Activated T-cell treated with anti-CD3 and anti-CD28 coated beads, Interleukin-2, amount 50 U/mL, for 24 hours (primary cell): ENCODE data around the gene NCDN.

ENCODE experiments used
- DNase-seq: peaks from one replicate; pipeline ENCODE4 v3.0.0-alpha.2; 2020
- H3K27ac Mint-ChIP-seq: 2 replicates; pipeline ENCODE4 v1.8.0; 2020; ENCODE audit warnings: mild to moderate bottlenecking, mixed read lengths
- H3K27me3 Mint-ChIP-seq: 2 replicates; pipeline ENCODE4 v1.8.0; 2020; ENCODE audit warnings: mixed read lengths
- H3K36me3 Mint-ChIP-seq: 2 replicates; pipeline ENCODE4 v1.8.0; 2020; ENCODE audit warnings: low read depth, mixed read lengths
- H3K4me1 Mint-ChIP-seq: 2 replicates; pipeline ENCODE4 v1.8.0; 2020; ENCODE audit warnings: low read depth, mixed read lengths
- H3K4me3 Mint-ChIP-seq: 2 replicates; pipeline ENCODE4 v1.8.0; 2020; ENCODE audit warnings: mild to moderate bottlenecking, moderate library complexity, mixed read lengths
- H3K9me3 Mint-ChIP-seq: 2 replicates; pipeline ENCODE4 v1.8.0; 2020; ENCODE audit warnings: mixed read lengths

Gene NCDN

GRCh38 chr1:35557611-35558373, at the start of gene NCDN:
NCDN (plus strand) TSS chr1:35557799; CDS start chr1:35558191, 392 bp downstream.
- no peaks in the 10 kb centered on the region for H3K9me3 Mint-ChIP-seq
- H3K4me1 Mint-ChIP-seq = peaks cover 66% of the 10 kb centered on the region
- peak within 1 kb of the TSS; percentile 96 for H3K4me3 Mint-ChIP-seq
- peak within 1 kb of the TSS; percentile 98 for H3K27ac Mint-ChIP-seq
- H3K27me3 Mint-ChIP-seq = no peaks in the 10 kb centered on the region
- peaks cover 63% of the 10 kb centered on the region for H3K36me3 Mint-ChIP-seq
- DNase-seq = peak; percentile 96

DNA sequence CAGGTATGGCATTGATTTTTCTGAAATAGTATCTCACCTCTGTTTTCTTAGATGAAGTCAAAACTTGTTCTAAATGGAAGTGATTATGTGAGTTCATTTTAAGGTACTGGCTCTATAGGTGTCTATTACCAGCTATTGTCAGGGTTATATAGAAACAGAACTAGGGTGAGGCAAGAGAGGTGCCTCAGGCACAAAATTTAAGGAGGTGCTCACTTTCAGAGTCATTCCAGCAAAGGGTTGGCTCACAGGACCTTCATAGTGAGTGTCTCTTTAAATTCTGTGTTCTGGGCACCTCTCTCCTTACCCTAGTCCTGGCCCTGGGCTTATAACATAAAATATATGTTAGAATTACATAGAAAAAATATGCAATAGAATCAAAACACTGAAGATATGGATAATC, 49.7 kb upstream of the NCDN start:
- Mint-ChIP-seq H3K27ac (peak overlapping the region; percentile 16), H3K4me1 (peaks cover 66% of the 10 kb centered on the region), H3K4me3 (no peak overlapping the region), H3K9me3 (no peaks in the 10 kb centered on the region), H3K36me3 (peaks cover 23% of the 10 kb centered on the region), H3K27me3 (no peaks in the 10 kb centered on the region)
- no peak for DNase-seq

- no peak for DNase-seq
- H3K4me3 Mint-ChIP-seq = no peak overlapping the region
- no peaks in the 10 kb centered on the region for H3K27me3 Mint-ChIP-seq
- H3K4me1 Mint-ChIP-seq = peaks cover 68% of the 10 kb centered on the region
- H3K27ac Mint-ChIP-seq = no peak overlapping the region
- peaks cover 24% of the 10 kb centered on the region for H3K36me3 Mint-ChIP-seq
- peaks cover 3% of the 10 kb centered on the region for H3K9me3 Mint-ChIP-seq
Observed at GRCh38 chr1:35509558-35509957, 48.0 kb upstream of the NCDN start.

DNA sequence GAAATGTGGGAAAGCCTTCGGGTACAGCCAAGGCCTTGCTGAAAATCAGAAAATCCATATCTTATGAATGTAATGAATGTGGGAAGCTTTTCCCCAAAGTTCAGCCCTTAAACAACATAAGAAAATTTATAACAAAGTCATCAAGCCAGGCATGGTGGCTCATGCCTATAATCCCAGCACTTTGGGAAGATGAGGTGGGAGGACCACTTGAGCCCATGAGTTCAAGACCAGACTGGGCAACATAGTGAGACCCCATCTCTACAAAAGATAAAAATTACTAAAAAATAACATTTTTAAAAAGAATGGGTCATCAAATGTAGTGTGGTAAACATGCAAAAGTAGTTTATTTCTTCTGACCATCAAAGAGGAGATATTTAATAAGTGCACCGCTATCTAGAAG, 46.3 kb upstream of the NCDN start:
- no peaks in the 10 kb centered on the region for H3K27me3 Mint-ChIP-seq
- H3K36me3 Mint-ChIP-seq = peaks cover 27% of the 10 kb centered on the region
- peaks cover 63% of the 10 kb centered on the region for H3K4me1 Mint-ChIP-seq
- H3K4me3 Mint-ChIP-seq = no peak overlapping the region
- H3K27ac Mint-ChIP-seq = no peak overlapping the region
- DNase-seq = no peak
- H3K9me3 Mint-ChIP-seq = peaks cover 16% of the 10 kb centered on the region

DNA sequence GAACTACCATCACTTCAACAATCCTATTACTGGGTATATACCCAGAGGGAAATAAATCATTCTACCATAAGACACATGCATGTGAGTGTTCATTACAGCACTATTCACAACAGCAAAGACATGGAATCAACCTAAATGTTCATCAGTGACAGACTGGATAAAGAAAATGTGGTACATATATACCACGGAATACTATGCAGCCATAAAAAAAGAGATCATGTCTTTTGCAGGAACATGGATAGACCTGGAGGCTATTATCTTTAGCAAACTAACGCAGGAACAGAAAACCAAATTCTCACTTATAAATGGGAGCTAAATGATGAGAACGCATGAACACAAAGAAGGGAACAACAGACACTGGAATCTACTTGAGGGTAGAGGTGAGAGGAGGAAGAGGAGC, 39.4 kb upstream of the NCDN start:
- H3K4me1 Mint-ChIP-seq = peaks cover 37% of the 10 kb centered on the region
- H3K4me3 Mint-ChIP-seq = no peak overlapping the region
- DNase-seq = no peak
- H3K27ac Mint-ChIP-seq = no peak overlapping the region
- H3K27me3 Mint-ChIP-seq = no peaks in the 10 kb centered on the region
- peaks cover 31% of the 10 kb centered on the region for H3K36me3 Mint-ChIP-seq
- H3K9me3 Mint-ChIP-seq = peaks cover 25% of the 10 kb centered on the region

GRCh38 chr1:35519432-35519831, 38.2 kb upstream of the NCDN start:
- H3K27me3 Mint-ChIP-seq = no peaks in the 10 kb centered on the region
- H3K4me1 Mint-ChIP-seq = peaks cover 38% of the 10 kb centered on the region
- peak overlapping the region; percentile 2 for H3K27ac Mint-ChIP-seq
- H3K4me3 Mint-ChIP-seq = no peak overlapping the region
- DNase-seq = no peak
- H3K9me3 Mint-ChIP-seq = peaks cover 24% of the 10 kb centered on the region
- H3K36me3 Mint-ChIP-seq = peaks cover 39% of the 10 kb centered on the region

GRCh38 chr1:35524106-35524505, 33.5 kb upstream of the NCDN start:
- peaks cover 23% of the 10 kb centered on the region for H3K9me3 Mint-ChIP-seq
- no peak overlapping the region for H3K27ac Mint-ChIP-seq
- H3K27me3 Mint-ChIP-seq = no peaks in the 10 kb centered on the region
- peaks cover 32% of the 10 kb centered on the region for H3K36me3 Mint-ChIP-seq
- no peak overlapping the region for H3K4me3 Mint-ChIP-seq
- DNase-seq = no peak
- H3K4me1 Mint-ChIP-seq = peaks cover 14% of the 10 kb centered on the region

GRCh38 chr1:35530168-35530567, 27.4 kb upstream of the NCDN start:
- H3K9me3 Mint-ChIP-seq = peaks cover 21% of the 10 kb centered on the region
- H3K27ac Mint-ChIP-seq = no peak overlapping the region
- no peak for DNase-seq
- H3K27me3 Mint-ChIP-seq = no peaks in the 10 kb centered on the region
- no peak overlapping the region for H3K4me3 Mint-ChIP-seq
- peaks cover 12% of the 10 kb centered on the region for H3K4me1 Mint-ChIP-seq
- H3K36me3 Mint-ChIP-seq = peaks cover 64% of the 10 kb centered on the region

DNA sequence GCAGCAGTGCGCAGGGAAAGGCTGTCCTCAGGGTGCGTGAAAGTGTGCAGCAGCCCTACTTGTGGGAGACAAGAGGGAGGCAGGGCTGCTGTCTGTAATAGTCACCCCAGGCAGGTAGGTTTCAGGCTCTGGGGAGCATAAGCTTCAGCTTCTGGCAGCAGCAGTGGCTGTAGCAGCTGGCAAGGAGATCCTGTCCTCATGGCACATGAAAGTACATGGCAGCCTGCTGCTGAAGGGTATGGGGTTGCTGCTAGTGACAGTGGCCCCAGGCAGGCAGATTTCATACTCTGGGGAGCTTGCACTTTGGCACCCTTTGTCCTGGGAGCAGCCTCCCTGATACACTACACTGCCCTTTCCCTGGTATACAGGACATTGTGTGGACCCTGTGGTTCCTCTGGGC, 26.7 kb upstream of the NCDN start:
- no peak overlapping the region for H3K4me3 Mint-ChIP-seq
- DNase-seq = no peak
- H3K27ac Mint-ChIP-seq = no peak overlapping the region
- H3K27me3 Mint-ChIP-seq = no peaks in the 10 kb centered on the region
- peaks cover 62% of the 10 kb centered on the region for H3K36me3 Mint-ChIP-seq
- peaks cover 20% of the 10 kb centered on the region for H3K4me1 Mint-ChIP-seq
- H3K9me3 Mint-ChIP-seq = peaks cover 14% of the 10 kb centered on the region

- no peaks in the 10 kb centered on the region for H3K27me3 Mint-ChIP-seq
Observed at GRCh38 chr1:35531368-35531767, 26.2 kb upstream of the NCDN start.

DNA sequence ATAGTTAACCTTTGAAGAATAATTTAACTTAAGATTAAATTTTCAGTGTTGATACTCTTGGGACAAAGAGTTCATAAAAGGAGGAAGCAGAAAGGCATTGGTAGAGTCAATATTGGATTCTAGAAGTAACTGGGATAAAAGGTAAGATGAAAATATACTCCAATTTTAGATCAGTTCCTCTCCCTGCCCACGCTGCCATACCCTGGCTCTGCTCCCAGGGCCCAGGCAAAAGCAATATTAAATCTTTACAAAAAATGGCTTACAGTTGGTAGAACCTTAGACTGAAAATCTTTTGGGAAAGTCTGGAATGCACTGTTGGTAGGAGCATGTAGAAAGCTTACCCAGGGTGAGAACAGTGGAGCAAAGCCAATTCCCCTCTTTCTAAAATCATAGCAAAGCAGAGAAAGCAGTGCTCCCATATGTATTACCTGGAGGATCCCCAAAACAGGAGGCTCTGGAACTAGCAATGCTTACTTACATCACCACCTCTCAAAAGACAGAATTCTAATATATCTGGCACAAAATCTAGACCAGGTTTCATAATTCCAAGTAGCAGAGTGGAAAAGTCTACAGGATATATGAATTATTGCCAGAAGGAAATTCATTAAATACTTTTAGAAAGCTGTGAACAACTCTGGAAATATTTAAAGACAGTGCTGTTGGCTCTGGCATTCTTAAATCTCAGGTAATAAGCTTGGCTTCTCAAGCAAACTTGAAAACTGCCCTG, 24.9 kb upstream of the NCDN start:
- peaks cover 6% of the 10 kb centered on the region for H3K9me3 Mint-ChIP-seq
- peaks cover 37% of the 10 kb centered on the region for H3K4me1 Mint-ChIP-seq
- no peak for DNase-seq
- H3K27me3 Mint-ChIP-seq = no peaks in the 10 kb centered on the region
- no peak overlapping the region for H3K4me3 Mint-ChIP-seq
- no peak overlapping the region for H3K27ac Mint-ChIP-seq
- H3K36me3 Mint-ChIP-seq = peaks cover 66% of the 10 kb centered on the region

More at GRCh38 chr1:35531368-35531767, 26.2 kb upstream of the NCDN start:
- Mint-ChIP-seq H3K4me1 (peaks cover 24% of the 10 kb centered on the region), H3K9me3 (peaks cover 13% of the 10 kb centered on the region), H3K36me3 (peaks cover 62% of the 10 kb centered on the region), H3K4me3 (no peak overlapping the region), H3K27ac (no peak overlapping the region)
- DNase-seq = no peak

DNA sequence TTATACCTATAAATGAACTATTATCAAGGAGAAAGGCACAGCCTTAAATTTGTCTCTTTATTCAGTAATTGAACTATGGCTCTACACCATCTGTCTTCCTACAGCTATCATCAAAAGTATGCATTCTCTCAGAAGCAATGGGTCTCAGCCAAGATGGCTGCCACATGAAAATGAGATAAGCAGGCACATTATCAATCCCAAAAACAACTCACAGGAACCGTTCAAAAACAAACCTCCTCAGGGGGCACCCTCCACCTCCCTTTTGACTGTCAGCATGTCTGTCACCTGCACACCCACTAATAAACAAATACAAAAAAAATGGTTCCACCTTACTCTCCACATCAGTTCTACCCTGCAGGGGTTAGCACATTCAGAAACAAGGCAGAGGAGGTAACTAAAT, 24.0 kb upstream of the NCDN start:
- Mint-ChIP-seq H3K4me1 (peaks cover 44% of the 10 kb centered on the region), H3K4me3 (no peak overlapping the region), H3K27me3 (no peaks in the 10 kb centered on the region), H3K27ac (no peak overlapping the region), H3K36me3 (peaks cover 60% of the 10 kb centered on the region), H3K9me3 (peaks cover 2% of the 10 kb centered on the region)
- DNase-seq = no peak

- Mint-ChIP-seq H3K36me3 (peaks cover 51% of the 10 kb centered on the region), H3K4me3 (no peak overlapping the region), H3K9me3 (peaks cover 2% of the 10 kb centered on the region), H3K27me3 (no peaks in the 10 kb centered on the region), H3K27ac (no peak overlapping the region), H3K4me1 (peaks cover 61% of the 10 kb centered on the region)
- no peak for DNase-seq
Observed at GRCh38 chr1:35535243-35535642, 22.4 kb upstream of the NCDN start.

GRCh38 chr1:35536556-35537162, 20.9 kb upstream of the NCDN start:
- no peak for DNase-seq
- H3K4me3 Mint-ChIP-seq = peak overlapping the region; percentile 39
- H3K4me1 Mint-ChIP-seq = peaks cover 74% of the 10 kb centered on the region
- H3K27me3 Mint-ChIP-seq = no peaks in the 10 kb centered on the region
- peaks cover 50% of the 10 kb centered on the region for H3K36me3 Mint-ChIP-seq
- peak overlapping the region; percentile 68 for H3K27ac Mint-ChIP-seq
- H3K9me3 Mint-ChIP-seq = no peaks in the 10 kb centered on the region

- Mint-ChIP-seq H3K4me1 (peaks cover 84% of the 10 kb centered on the region), H3K27ac (peak overlapping the region; percentile 68), H3K27me3 (no peaks in the 10 kb centered on the region), H3K36me3 (peaks cover 44% of the 10 kb centered on the region), H3K9me3 (no peaks in the 10 kb centered on the region), H3K4me3 (peak overlapping the region; percentile 15)
- DNase-seq = no peak
Observed at GRCh38 chr1:35537806-35538205, 19.8 kb upstream of the NCDN start.
